Glutamatergic neuron (in vitro differentiated cells): ENCODE data around the gene MBL2. TPM values are rescaled to one million over a fixed set of nuclear protein-coding genes. Genes with fewer than 3 reads are reported as not detected.

ENCODE experiments used
- DNase-seq: peaks from one replicate; pipeline ENCODE4 v3.0.0; 2022
- H3K27ac Mint-ChIP-seq: one replicate; pipeline ENCODE4 v1.8.0; 2020; ENCODE audit warnings: mild to moderate bottlenecking, mixed read lengths, inconsistent platforms; ENCODE audit not compliant: unreplicated experiment
- H3K27me3 Mint-ChIP-seq: one replicate; pipeline ENCODE4 v1.8.0; 2020; ENCODE audit warnings: mild to moderate bottlenecking, moderate library complexity, mixed read lengths, inconsistent platforms; ENCODE audit not compliant: unreplicated experiment
- H3K36me3 Mint-ChIP-seq: one replicate; pipeline ENCODE4 v1.8.0; 2020; ENCODE audit warnings: mild to moderate bottlenecking, mixed read lengths, inconsistent platforms; ENCODE audit not compliant: unreplicated experiment
- H3K4me1 Mint-ChIP-seq: one replicate; pipeline ENCODE4 v1.8.0; 2020; ENCODE audit warnings: mild to moderate bottlenecking, low read depth, mixed read lengths, inconsistent platforms; ENCODE audit not compliant: unreplicated experiment
- H3K4me3 Mint-ChIP-seq: one replicate; pipeline ENCODE4 v1.8.0; 2020; ENCODE audit warnings: mild to moderate bottlenecking, mixed read lengths, inconsistent platforms; ENCODE audit not compliant: unreplicated experiment
- H3K9me3 Mint-ChIP-seq: one replicate; pipeline ENCODE4 v1.8.0; 2020; ENCODE audit warnings: mild to moderate bottlenecking, moderate library complexity, mixed read lengths, inconsistent platforms; ENCODE audit not compliant: unreplicated experiment
- total RNA-seq: library from RNA; stranded (reverse); fragmentation: NEBNext Ultra II Directional; extraction: Animal tissue kit (Norgen Biotek cat#: 25700); gene quantifications from one replicate; pipeline ENCODE4 v1.2.1, GENCODE V29; 2021; ENCODE audit not compliant: unreplicated experiment
- TF ChIP-seq, protein P1 (sequence below): fragments of 200-600 bp; sonication (generic); IDR thresholded peaks from one replicate; pipeline ENCODE4 v1.5.0; 2021; ENCODE audit not compliant: partially characterized antibody, unreplicated experiment

Gene MBL2
- total RNA-seq, 1 donor from 2014 or later, result not detected

- no peaks in the 10 kb centered on the region for H3K36me3 Mint-ChIP-seq
- no peak overlapping the region for H3K4me3 Mint-ChIP-seq
- DNase-seq, result no peak
- H3K4me1 Mint-ChIP-seq, result no peaks in the 10 kb centered on the region
- H3K9me3 Mint-ChIP-seq, result no peaks in the 10 kb centered on the region
- TF ChIP-seq, protein P1, sequence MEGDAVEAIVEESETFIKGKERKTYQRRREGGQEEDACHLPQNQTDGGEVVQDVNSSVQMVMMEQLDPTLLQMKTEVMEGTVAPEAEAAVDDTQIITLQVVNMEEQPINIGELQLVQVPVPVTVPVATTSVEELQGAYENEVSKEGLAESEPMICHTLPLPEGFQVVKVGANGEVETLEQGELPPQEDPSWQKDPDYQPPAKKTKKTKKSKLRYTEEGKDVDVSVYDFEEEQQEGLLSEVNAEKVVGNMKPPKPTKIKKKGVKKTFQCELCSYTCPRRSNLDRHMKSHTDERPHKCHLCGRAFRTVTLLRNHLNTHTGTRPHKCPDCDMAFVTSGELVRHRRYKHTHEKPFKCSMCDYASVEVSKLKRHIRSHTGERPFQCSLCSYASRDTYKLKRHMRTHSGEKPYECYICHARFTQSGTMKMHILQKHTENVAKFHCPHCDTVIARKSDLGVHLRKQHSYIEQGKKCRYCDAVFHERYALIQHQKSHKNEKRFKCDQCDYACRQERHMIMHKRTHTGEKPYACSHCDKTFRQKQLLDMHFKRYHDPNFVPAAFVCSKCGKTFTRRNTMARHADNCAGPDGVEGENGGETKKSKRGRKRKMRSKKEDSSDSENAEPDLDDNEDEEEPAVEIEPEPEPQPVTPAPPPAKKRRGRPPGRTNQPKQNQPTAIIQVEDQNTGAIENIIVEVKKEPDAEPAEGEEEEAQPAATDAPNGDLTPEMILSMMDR, result no peak
- no peaks in the 10 kb centered on the region for H3K27me3 Mint-ChIP-seq
- H3K27ac Mint-ChIP-seq, result no peak overlapping the region
These were observed 38.2 kb upstream of the MBL2 start for GRCh38 chr10:52810761-52811160.

- TF ChIP-seq, protein P1, result no peak
- DNase-seq, result no peak
- Mint-ChIP-seq H3K27me3 (no peaks in the 10 kb centered on the region), H3K27ac (no peak overlapping the region), H3K9me3 (no peaks in the 10 kb centered on the region), H3K36me3 (no peaks in the 10 kb centered on the region), H3K4me3 (no peak overlapping the region), H3K4me1 (no peaks in the 10 kb centered on the region)
These were observed 35.2 kb upstream of the MBL2 start for GRCh38 chr10:52807803-52808202.

DNA sequence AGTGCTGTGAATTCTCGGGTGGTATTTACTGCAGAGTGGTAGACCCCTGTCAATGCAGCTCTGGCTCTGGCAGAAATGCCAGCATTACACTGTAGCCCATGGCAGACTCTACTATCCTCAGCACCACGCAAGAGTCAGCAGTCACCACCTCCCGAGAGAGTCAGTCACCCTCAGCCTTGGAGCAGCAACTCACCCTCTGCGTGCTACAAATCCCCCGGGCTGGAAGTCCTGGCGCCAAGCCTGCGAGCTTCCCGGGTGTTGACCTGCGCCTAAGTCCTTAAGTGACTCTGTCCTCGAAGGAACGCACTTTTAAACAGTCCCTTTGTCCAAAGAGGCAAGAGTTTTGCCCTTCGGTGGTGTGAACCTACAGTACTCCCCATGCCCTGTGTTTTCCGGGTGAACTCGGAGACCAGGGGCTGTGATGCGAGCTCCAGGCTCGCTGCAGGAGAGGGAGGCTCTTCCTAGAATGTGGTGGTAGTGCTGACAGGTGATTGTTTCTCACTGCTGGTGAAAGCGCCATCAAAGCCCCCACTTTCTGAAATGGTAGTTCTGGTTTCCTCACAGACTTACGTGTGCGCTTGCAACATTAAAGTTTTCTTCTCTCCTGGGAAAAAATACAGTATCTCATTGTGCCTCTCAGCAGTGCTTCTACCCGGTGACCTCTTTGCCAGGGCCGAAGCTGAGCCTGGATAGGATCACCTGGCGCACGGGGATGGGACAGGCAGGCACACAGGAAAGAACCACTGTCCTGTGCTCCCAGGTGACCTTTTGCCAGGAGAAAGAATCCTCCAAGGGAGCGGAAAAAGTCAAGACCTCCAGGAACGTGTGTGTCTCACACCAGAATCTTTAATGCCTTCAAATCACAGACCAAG lies 33.1 kb upstream of the MBL2 start:
- no peak overlapping the region for H3K27ac Mint-ChIP-seq
- no peak overlapping the region for H3K4me3 Mint-ChIP-seq
- H3K4me1 Mint-ChIP-seq, result no peaks in the 10 kb centered on the region

DNA sequence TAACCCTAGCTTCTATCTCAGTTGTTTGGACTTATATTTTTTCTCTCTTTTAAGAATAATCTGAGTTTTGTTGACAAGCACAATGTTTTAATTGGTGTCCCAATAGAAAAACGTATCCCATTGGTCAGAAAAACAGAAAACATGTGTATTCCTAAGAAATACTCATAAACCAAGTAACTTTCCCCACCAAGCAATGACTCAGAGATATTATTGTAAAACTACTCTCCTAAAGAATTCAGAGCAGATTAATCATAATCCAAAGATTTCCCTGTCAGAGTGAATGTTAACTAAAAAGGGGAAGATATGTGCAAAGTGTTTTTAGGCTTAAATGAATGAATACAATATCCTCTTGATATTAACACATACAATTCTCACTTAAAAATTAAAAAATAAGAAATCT lies 29.4 kb upstream of the MBL2 start:
- Mint-ChIP-seq H3K27ac (no peak overlapping the region), H3K27me3 (peaks cover 2% of the 10 kb centered on the region), H3K4me1 (no peaks in the 10 kb centered on the region), H3K36me3 (peaks cover 3% of the 10 kb centered on the region), H3K9me3 (no peaks in the 10 kb centered on the region), H3K4me3 (no peak overlapping the region)
- TF ChIP-seq, protein P1, result no peak
- DNase-seq, result no peak

More for the DNA sequence above, 33.1 kb upstream of the MBL2 start:
- Mint-ChIP-seq H3K27me3 (peaks cover 2% of the 10 kb centered on the region), H3K9me3 (no peaks in the 10 kb centered on the region), H3K36me3 (peaks cover 3% of the 10 kb centered on the region)
- DNase-seq, result no peak
- TF ChIP-seq, protein P1, result no peak

DNA sequence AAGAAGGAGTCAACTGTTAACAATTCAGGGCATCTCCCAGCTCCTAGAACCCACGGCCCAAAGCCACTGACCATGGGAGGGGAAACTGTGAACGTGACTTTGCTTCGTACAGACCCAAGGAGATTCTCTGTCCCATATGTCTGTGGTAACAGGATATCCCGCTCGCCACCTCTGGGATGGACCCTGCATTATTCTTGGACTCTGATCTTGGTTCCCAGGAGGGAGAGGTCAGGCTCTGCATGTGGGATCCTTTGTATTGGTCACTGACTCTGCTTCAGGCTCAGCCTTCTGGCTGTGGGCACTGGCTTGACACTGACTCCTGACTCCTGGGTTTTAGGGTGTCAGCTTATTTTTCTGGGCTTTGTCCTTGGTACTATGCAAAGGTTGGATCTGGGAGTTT lies 13.5 kb upstream of the MBL2 start:
- TF ChIP-seq, protein P1, result no peak
- no peak for DNase-seq
- Mint-ChIP-seq H3K4me1 (no peaks in the 10 kb centered on the region), H3K36me3 (no peaks in the 10 kb centered on the region), H3K27me3 (no peaks in the 10 kb centered on the region), H3K9me3 (peaks cover 3% of the 10 kb centered on the region), H3K27ac (no peak overlapping the region), H3K4me3 (no peak overlapping the region)
